ENCODE measurements around the gene SUSD2.
"Not testable (repeated sequence)": the region's sequence is repeated elsewhere in the genome, so short reads cannot be mapped to it uniquely, and the experiment has no call there.

Gene SUSD2

GRCh38 chr22:24181088-24181995, at the start of gene SUSD2:
TSS of gene SUSD2 (plus strand) at chr22:24181487. CDS start at chr22:24181520, 33 bp downstream.
- in situ Hi-C loops (cut with HindIII; ENCODE audit: low sequenced_read_pairs) = no loop called here

DNA sequence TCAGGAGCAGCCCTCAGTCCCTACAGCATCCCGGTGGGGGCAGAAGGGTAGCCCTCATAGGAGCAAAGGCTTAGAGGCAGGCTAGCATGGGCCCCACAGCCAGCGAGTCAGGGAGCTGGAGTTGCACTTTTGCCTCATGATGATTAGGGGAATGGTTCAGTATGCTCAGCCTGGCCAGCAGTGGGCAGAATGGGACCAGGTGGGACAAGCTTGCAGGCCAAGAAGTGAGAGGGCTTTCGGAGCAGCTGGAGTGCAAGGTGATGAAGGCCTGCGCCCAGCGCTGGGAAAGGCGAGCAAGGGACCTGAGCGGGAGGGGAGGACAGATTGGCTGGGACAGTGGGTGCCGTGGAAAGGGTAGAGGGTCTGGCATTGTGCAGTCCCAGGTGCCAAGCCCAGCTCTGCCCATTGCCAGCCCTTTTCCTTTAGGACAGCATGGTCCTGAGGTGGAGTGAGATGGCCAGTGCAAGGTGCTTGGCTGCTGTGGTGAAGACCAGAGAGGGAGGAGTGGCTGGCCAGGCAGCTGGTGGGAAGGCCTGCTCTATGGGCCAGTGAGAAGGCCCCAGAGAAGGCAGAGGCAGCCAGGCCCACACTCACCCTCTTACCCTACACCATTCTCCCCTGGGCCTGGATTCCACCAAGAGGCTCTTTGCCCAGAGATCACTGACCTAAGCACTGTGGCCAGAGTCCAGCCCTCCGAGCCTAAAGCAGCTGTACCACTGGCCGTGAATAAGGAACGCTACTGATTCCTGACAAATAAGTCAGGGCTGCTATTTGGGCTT, 47.9 kb upstream of the SUSD2 start:
- in situ Hi-C loops (cut with HindIII; ENCODE audit: low sequenced_read_pairs) = no loop called here

DNA sequence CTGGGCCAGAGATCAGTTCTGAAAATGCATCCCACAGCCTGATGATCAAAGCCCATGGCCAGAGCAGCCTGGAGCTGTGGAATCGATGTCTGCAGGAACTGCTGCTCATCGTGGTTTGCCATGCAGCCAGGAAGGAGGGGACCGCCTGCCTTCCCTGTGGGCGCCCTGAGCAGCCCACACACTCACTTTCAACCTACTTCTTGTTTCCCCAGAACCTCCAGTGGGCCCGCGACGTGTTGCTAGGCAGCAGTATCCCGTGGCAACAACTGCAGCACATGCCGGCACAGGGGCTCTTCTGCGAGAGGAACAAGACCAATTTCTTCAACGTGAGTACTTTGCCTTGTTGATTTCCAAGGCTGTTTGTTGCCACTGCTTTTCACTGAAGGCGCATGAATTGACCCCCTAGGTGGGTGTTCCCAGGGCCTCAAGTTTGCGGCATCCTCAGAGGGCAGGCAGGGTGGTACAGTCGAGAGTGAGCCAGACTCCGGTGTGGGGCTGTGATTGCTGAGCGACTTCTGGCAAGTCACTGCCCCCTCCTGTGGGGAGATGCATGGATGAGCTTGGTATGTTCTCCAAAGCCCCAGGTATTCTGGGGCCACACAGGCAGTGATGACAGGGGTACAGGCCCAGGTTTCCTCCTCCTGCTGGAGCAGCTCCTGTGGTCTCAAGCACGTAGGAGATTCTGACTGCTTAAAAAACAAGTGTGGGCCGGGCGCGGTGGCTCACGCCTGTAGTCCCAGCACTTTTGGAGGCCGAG, 47.0 kb upstream of the SUSD2 start:
- in situ Hi-C loops (cut with HindIII; ENCODE audit: low sequenced_read_pairs) = no loop called here

GRCh38 chr22:24136533-24136932, 44.8 kb upstream of the SUSD2 start:
- in situ Hi-C loops (cut with HindIII; ENCODE audit: low sequenced_read_pairs) = not testable (repeated sequence)

- in situ Hi-C loops (cut with HindIII; ENCODE audit: low sequenced_read_pairs) = no loop called here
These were observed 43.7 kb upstream of the SUSD2 start for GRCh38 chr22:24137595-24137994.

- in situ Hi-C loops (cut with HindIII; ENCODE audit: low sequenced_read_pairs) = no loop called here
These were observed 42.5 kb upstream of the SUSD2 start for GRCh38 chr22:24138649-24139420.

DNA sequence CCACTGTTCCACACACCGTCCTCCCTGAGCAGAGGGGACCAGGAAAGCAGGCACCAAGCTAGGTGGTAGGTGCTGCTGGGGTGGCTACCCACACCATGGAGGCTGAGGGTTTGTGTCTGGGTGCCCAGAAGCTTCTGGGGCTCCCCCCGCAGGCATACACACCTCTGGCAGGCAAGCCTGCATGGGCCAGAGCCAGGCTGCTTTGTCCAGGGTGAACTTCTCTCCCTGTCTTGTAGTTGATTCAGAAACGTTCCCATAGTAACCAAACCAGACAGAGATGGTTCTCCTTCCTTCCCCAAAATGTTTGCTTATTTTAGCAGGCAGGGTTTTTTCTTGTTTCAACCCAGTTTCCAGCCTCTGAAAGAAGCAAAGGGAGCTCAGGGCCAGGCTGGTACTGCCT, 40.9 kb upstream of the SUSD2 start:
- in situ Hi-C loops (cut with HindIII; ENCODE audit: low sequenced_read_pairs) = no loop called here

DNA sequence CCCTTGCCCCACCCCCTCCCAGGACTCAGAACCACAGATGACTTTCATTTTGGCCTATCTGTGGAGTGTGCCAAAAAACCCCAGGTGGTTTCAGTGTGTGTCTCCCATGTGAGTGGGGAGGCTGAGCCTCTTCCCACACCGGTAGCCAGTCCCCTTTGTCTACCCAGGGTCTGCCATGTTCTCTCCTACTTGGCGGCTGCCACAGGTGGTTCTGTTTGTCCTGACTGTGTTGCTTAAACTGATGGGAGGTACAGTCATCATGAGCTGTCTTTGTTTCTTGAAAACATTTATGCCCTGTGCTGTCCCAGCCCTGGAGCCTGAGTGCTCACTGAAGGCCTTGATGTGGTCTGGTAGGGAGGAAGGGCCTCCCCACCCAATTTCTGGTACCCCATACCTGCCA, 39.7 kb upstream of the SUSD2 start:
- in situ Hi-C loops (cut with HindIII; ENCODE audit: low sequenced_read_pairs) = no loop called here

GRCh38 chr22:24142241-24142640, 39.0 kb upstream of the SUSD2 start:
- in situ Hi-C loops (cut with HindIII; ENCODE audit: low sequenced_read_pairs) = no loop called here

DNA sequence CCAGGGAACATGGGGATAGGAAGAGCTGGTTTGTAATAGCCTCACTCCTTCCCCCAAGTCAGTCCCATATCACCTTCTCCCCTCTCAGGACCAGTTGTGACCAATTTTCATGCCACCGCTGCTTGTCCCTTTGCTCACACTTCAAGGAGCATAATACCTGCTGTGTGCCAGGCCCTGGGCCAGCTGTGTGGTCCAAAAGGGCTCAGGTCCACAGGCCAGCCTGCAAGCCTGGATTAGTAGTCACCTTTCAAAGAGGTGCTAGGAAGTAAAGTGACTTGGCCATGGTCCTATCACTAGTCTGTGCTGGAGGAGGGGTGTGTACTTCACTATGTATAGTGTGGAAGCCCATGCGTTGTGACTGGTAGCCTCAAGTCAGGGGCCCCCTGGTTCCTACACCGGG, 38.5 kb upstream of the SUSD2 start:
- in situ Hi-C loops (cut with HindIII; ENCODE audit: low sequenced_read_pairs) = no loop called here

- in situ Hi-C loops (cut with HindIII; ENCODE audit: low sequenced_read_pairs) = no loop called here
These were observed 37.1 kb upstream of the SUSD2 start for GRCh38 chr22:24144056-24144777.

GRCh38 chr22:24144778-24145085, 36.6 kb upstream of the SUSD2 start:
- in situ Hi-C loops (cut with HindIII; ENCODE audit: low sequenced_read_pairs) = no loop called here

- in situ Hi-C loops (cut with HindIII; ENCODE audit: low sequenced_read_pairs) = no loop called here
These were observed 35.7 kb upstream of the SUSD2 start for GRCh38 chr22:24145446-24146193.

- in situ Hi-C loops (cut with HindIII; ENCODE audit: low sequenced_read_pairs) = no loop called here
These were observed 35.1 kb upstream of the SUSD2 start for GRCh38 chr22:24146194-24146616.

DNA sequence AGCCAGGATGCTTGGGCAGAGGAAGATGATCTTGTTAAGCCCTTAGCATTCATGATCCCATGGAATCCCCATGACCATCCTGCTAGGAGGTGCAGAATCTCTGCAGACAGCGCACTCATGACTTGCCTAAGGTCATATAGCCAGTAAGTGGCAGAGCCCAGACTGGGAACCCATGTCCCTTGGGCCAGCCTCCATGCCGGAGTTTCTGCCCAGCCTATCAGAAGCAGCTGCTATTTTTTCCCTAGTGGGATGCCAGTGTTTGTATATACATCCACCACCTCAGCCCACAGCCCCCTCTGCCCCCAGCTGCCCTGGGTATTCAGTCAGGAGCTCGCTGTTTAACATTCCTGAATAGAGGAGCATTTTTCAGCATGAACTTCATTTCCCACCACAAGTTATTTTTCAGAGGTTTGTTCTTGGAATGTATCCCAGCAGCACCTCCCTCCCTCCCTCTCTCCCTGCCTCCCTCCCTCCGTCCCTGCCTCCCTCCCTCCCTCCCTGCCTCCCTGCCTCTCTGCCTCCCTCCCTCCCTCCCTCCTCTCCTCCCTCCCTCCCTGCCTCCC, 34.4 kb upstream of the SUSD2 start:
- in situ Hi-C loops (cut with HindIII; ENCODE audit: low sequenced_read_pairs) = no loop called here

- in situ Hi-C loops (cut with HindIII; ENCODE audit: low sequenced_read_pairs) = no loop called here
These were observed 33.6 kb upstream of the SUSD2 start for GRCh38 chr22:24147666-24148065.

GRCh38 chr22:24148266-24149197, 32.8 kb upstream of the SUSD2 start:
- in situ Hi-C loops (cut with HindIII; ENCODE audit: low sequenced_read_pairs) = no loop called here

DNA sequence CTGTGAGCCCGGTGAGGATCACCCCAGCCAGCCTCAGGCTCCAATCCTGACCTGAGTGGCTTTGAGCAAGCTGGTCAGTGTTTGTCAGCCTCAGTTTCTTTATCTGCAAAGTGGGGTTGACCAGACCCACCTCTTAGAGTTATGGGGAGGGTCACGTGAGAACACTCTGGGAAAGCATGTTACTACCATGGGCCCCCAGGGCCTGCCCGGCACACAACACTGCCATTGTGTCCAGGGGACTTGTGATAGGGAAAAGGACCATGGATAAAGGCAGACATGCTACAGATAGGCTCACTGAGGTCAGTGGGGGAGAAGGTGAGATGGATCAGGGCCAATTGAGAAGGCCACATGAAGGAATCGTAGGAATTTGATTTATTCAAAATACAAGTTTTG, 32.1 kb upstream of the SUSD2 start:
- in situ Hi-C loops (cut with HindIII; ENCODE audit: low sequenced_read_pairs) = no loop called here
